Testis (tissue), 2 donors: ENCODE data around the gene PIK3CB.

Experiments used
- POLR2A ChIP-seq: fragments of 450-650 bp; IDR thresholded peaks from one replicate; pipeline ENCODE4 v1.6.1; 2017; ENCODE audit warnings: antibody characterized with exemption, mild to moderate bottlenecking, moderate library complexity
- TF ChIP-seq, protein P1 (sequence below), 3 experiments: fragments of 450-650 bp in 2 of 3; fragments of 200-600 bp in 1 of 3; sonication (generic) in 1 of 3; IDR thresholded peaks; one replicate each; pipeline ENCODE4 v1.5.1; 2016 to 2019; ENCODE audit warnings: antibody characterized with exemption in 3 of 3, mild to moderate bottlenecking in 2 of 3, moderate library complexity in 1 of 3

DNA sequence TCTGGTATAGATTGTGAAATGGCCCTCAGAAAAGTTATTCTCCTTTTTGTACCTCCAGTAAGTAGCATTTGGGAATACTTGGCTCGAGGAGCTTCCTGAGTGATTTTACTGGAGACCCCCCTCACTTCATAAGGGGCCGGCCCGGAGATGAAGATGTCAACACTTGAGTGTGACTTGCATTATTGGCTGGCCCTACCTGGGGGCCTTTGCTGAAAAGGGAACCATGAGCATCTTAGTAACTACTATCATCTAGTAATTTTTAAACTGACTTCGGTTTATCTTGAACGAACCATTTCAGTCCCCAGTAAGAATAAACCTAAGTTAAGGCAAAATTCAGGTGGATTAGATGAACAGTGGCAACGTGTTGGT is 224.8 kb downstream of the PIK3CB start:
- TF ChIP-seq, protein P1, sequence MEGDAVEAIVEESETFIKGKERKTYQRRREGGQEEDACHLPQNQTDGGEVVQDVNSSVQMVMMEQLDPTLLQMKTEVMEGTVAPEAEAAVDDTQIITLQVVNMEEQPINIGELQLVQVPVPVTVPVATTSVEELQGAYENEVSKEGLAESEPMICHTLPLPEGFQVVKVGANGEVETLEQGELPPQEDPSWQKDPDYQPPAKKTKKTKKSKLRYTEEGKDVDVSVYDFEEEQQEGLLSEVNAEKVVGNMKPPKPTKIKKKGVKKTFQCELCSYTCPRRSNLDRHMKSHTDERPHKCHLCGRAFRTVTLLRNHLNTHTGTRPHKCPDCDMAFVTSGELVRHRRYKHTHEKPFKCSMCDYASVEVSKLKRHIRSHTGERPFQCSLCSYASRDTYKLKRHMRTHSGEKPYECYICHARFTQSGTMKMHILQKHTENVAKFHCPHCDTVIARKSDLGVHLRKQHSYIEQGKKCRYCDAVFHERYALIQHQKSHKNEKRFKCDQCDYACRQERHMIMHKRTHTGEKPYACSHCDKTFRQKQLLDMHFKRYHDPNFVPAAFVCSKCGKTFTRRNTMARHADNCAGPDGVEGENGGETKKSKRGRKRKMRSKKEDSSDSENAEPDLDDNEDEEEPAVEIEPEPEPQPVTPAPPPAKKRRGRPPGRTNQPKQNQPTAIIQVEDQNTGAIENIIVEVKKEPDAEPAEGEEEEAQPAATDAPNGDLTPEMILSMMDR (IDR thresholded peaks at IDR 0.05), result no peak
- no peak for TF ChIP-seq POLR2A
